ENCODE measurements around the gene USP3.

DNA sequence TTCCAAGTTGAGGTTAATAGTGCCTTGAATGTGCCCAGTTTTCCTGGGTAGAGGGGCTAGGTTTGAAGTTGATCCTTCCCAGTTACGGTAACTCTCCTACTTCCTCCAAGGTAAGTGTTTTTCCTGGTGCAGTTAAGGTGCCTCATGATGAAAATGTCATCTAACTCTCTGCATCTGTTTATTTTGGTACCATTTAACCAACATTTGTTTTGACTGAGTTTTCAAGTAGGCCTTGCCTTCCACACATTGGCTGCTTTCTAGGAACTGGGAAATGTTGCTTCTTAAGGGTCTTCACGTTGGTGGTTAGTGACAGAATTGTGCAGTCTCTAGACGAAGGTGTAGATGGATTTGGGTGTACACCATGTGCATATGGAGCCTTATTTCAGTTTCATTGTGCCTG, 31.3 kb downstream of the USP3 start:
- TF ChIP-seq, protein P1, sequence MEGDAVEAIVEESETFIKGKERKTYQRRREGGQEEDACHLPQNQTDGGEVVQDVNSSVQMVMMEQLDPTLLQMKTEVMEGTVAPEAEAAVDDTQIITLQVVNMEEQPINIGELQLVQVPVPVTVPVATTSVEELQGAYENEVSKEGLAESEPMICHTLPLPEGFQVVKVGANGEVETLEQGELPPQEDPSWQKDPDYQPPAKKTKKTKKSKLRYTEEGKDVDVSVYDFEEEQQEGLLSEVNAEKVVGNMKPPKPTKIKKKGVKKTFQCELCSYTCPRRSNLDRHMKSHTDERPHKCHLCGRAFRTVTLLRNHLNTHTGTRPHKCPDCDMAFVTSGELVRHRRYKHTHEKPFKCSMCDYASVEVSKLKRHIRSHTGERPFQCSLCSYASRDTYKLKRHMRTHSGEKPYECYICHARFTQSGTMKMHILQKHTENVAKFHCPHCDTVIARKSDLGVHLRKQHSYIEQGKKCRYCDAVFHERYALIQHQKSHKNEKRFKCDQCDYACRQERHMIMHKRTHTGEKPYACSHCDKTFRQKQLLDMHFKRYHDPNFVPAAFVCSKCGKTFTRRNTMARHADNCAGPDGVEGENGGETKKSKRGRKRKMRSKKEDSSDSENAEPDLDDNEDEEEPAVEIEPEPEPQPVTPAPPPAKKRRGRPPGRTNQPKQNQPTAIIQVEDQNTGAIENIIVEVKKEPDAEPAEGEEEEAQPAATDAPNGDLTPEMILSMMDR (conservative IDR thresholded peaks at IDR 0.05; ENCODE audit: low read length): no peak
- no peak for TF ChIP-seq EZH2phosphoT487 (IDR thresholded peaks at IDR 0.05; ENCODE audit: borderline replicate concordance, low read depth, low read length)
